GM18951 (cell line): ENCODE measurements around the gene ITPKB.

ENCODE experiments used
- POLR2A ChIP-seq: IDR thresholded peaks from 4 replicates; pipeline ENCODE4 v1.6.1; 2011; ENCODE audit warnings: mild to moderate bottlenecking; ENCODE audit not compliant: insufficient read length, insufficient read depth; ENCODE audit errors: extremely low read depth
- in situ Hi-C: fragments of 300-500 bp; cut with MboI; formaldehyde crosslinking; loops from one replicate; pipeline ENCODE4 v1.12.0; 2022; ENCODE audit warnings: low sequenced_read_pairs, mixed read lengths, inconsistent platforms; ENCODE audit not compliant: unreplicated experiment

ITPKB gene

DNA sequence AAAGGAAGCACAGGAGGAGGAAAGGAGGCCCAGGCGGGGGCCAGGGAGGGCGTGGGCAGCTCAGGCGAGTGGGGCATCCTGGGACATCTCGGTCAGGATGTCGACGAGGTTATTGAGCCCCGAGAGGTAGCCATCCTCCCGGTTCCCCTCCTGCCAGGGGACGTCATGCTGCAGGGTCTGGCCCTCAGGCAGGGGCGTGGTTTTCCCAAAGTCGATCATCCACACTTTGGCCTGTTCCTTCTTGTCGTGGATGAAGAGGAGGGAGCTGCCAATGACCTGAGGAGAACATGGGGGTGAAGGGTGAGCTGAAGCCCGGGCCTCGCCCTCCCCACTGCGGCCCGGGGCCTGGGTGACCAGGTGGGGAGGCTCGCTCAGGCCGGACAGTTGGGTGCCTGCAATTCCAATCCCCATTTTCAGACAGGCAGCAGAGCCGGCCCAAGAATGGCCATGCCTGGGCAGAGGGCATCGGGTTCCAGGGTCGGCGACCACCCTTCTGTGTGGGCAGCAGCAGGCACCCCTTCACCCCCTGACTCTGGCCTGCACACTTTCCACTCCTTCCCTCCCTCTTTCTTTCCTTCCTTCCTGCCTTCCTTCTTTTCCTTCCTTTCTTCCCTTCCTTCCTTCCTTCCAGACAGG lies 104.4 kb downstream of the ITPKB start:
- no peak for TF ChIP-seq POLR2A
- in situ Hi-C loops, result no loop called here

GRCh38 chr1:226634166-226634588 lies 104.9 kb downstream of the ITPKB start:
- in situ Hi-C loops, result no loop called here
- TF ChIP-seq POLR2A, result no peak

GRCh38 chr1:226633541-226634165 lies 105.4 kb downstream of the ITPKB start:
- in situ Hi-C loops, result no loop called here
- TF ChIP-seq POLR2A, result no peak

- no peak for TF ChIP-seq POLR2A
- in situ Hi-C loops, result no loop called here
Observed at GRCh38 chr1:226632922-226633351, 106.1 kb downstream of the ITPKB start.

DNA sequence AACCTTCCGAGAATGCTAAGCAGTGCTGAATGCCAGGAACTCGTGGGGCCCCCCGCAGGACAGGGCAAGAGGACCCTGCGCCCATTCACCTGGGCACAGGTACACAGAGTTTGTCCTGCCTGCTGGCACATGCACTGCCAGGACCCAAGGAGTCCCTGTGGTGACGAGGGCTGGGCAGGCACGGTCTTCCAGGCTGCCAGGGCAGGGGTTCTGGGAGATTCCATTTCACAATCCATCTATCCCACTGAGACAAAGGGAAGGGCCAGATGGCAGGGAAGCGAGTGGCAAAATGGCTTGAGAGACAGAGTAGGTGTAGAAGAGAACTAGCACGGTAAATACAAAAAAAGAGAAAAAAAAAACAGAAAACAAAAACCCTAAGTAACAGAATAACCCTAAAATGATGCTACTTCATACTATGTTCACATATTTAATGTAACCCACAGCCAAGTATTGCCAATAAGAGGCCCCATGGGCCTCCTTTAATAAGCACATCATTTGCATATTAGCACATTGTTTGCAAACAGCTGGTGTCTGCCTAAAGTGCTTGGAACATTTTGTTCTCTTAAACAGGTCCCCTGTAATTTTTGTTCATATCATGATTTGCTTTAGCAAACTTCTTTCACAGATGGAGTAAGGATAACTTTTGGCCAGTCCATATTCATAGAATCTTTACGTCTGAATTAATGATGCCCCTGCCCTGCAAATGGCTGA lies 106.8 kb downstream of the ITPKB start:
- no peak for TF ChIP-seq POLR2A
- in situ Hi-C loops, result no loop called here

GRCh38 chr1:226631229-226632000 lies 107.7 kb downstream of the ITPKB start:
- in situ Hi-C loops, result no loop called here
- no peak for TF ChIP-seq POLR2A

DNA sequence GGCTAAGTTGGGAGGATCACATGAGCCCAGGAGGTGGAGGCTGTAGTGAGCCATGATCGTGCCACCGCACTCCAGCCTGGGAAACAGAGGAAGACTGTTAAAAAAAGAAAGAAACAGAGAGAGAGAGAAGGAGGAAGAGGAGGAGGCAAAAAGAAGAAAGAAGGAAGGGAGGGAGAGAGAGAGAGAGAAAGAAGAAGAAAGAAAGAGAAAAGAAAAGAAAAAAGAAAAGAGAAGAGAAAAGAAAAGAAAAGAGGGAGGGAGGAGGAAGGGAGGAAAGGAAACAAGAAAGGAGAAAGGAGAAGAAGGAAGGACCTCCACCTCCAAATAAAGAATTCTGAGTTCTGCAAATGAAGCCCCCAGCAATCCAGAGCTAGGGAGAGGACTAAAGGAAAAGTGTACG lies 108.5 kb downstream of the ITPKB start:
- in situ Hi-C loops, result no loop called here

GRCh38 chr1:226629896-226630550 lies 109.1 kb downstream of the ITPKB start:
- TF ChIP-seq POLR2A, result no peak
- in situ Hi-C loops, result no loop called here

More for the DNA sequence above, 108.5 kb downstream of the ITPKB start:
- TF ChIP-seq POLR2A, result no peak

- in situ Hi-C loops, result no loop called here
- TF ChIP-seq POLR2A, result no peak
Observed at GRCh38 chr1:226629210-226629895, 109.7 kb downstream of the ITPKB start.

GRCh38 chr1:226628612-226629155 lies 110.4 kb downstream of the ITPKB start:
- in situ Hi-C loops, result no loop called here
- TF ChIP-seq POLR2A, result no peak

GRCh38 chr1:226627924-226628611 lies 111.0 kb downstream of the ITPKB start:
- TF ChIP-seq POLR2A, result no peak
- in situ Hi-C loops, result no loop called here
